ENCODE data around the gene EHMT1.

DNA sequence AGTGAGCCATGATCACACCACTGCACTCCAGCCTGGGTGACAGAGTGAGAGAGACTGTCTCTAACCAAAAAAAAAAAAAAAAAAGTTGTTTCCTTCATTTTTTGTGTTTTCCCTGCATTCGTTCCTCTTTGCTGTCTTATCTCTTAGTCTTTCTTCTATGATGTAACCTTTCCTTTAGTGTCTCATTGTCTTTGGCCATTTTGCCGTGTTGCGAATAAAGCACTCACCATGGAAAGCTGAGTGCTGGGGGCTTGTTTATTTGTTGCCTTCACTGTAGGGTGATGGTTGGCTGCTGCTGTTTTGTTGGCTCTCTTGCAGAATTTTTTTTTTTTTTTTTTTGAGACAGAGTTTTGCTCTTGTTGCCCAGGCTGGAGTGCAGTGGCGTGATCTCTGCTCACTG lies 7.7 kb downstream of the EHMT1 start:
- TF ChIP-seq, protein P1, sequence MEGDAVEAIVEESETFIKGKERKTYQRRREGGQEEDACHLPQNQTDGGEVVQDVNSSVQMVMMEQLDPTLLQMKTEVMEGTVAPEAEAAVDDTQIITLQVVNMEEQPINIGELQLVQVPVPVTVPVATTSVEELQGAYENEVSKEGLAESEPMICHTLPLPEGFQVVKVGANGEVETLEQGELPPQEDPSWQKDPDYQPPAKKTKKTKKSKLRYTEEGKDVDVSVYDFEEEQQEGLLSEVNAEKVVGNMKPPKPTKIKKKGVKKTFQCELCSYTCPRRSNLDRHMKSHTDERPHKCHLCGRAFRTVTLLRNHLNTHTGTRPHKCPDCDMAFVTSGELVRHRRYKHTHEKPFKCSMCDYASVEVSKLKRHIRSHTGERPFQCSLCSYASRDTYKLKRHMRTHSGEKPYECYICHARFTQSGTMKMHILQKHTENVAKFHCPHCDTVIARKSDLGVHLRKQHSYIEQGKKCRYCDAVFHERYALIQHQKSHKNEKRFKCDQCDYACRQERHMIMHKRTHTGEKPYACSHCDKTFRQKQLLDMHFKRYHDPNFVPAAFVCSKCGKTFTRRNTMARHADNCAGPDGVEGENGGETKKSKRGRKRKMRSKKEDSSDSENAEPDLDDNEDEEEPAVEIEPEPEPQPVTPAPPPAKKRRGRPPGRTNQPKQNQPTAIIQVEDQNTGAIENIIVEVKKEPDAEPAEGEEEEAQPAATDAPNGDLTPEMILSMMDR (IDR thresholded peaks at IDR 0.05; ENCODE audit: insufficient read depth, low read length, poor library complexity, severe bottlenecking) = no peak
- TF ChIP-seq EZH2phosphoT487 (conservative IDR thresholded peaks at IDR 0.05; ENCODE audit: low read length) = no peak

Measured in SU-DHL-6 (cell line).